GM12878 (cell line): ENCODE results near the gene CLDN24. TPM values are rescaled to one million over a fixed set of nuclear protein-coding genes. Genes with fewer than 3 reads are reported as not detected.

Experiments
- ATAC-seq: fragments of 200-7000 bp; cut with Tn5 transposase; 3 replicates; pipeline ENCODE4 v1.9.1; 2020; ENCODE audit warnings: mild to moderate bottlenecking, moderate library complexity
- BruUV-seq: library from RNA; stranded (reverse); fragments of 400-500 nt; replicated peaks from 2 replicates; lab custom pipeline; 2021; lab: Mats Ljungman, UMichigan
- CTCF ChIA-PET: fragments of 300-600 bp; sonication (Branson Sonifier 250); formaldehyde crosslinking; extraction: SDS; loops from one replicate; lab custom pipeline; 2021; ENCODE audit warnings: inconsistent platforms; lab: Yijun Ruan, JAX
- POLR2A ChIA-PET: fragments of 350-600 bp; formaldehyde crosslinking; extraction: SDS; loops from one replicate; lab custom pipeline; 2021; ENCODE audit warnings: inconsistent platforms; lab: Charles Lee
- RAD21 ChIA-PET: fragments of 300-600 bp; sonication (Branson Sonifier 250); formaldehyde crosslinking; loops from one replicate; lab custom pipeline; 2023; ENCODE audit warnings: antibody characterized with exemption; ENCODE audit not compliant: unreplicated experiment; lab: Charles Lee
- SMC1A ChIA-PET: fragments of 300-600 bp; sonication (Branson Sonifier 250); formaldehyde crosslinking; loops from one replicate; lab custom pipeline; 2023; ENCODE audit not compliant: unreplicated experiment, uncharacterized antibody; lab: Charles Lee
- DNase-seq: peaks from one replicate; pipeline ENCODE4 v3.0.0-alpha.2; 2011; ENCODE audit warnings: low read depth, low spot score
- FAIRE-seq: peaks from 3 replicates; lab custom pipeline; 2011; peaks lifted over from hg19 to GRCh38; lab: Jason Lieb, UNC
- H2AFZ ChIP-seq: 2 replicates; pipeline ENCODE4 v1.6.0; 2011; ENCODE audit warnings: low read depth, low read length, control low read depth; ENCODE audit not compliant: control insufficient read depth
- H3K27ac ChIP-seq: 2 replicates; pipeline ENCODE4 v1.5.1; 2011; ENCODE audit warnings: control low read depth; ENCODE audit not compliant: control insufficient read depth, insufficient read depth
- H3K27me3 ChIP-seq, 2 experiments: replicated peaks in 1 of 2; 2 replicates each; pipeline versions ENCODE4 v1.6.0 to v1.6.1; 2011; ENCODE audit warnings: low read length in 1 of 2; ENCODE audit not compliant: control insufficient read depth in 2 of 2, insufficient read depth in 2 of 2
- H3K36me3 ChIP-seq, 2 experiments: 2 replicates each; pipeline ENCODE4 v1.5.1; 2011; ENCODE audit warnings: low read length in 1 of 2; ENCODE audit not compliant: control insufficient read depth in 2 of 2, insufficient read depth in 2 of 2
- H3K4me1 ChIP-seq: 2 replicates; pipeline ENCODE4 v1.6.1; 2011; ENCODE audit warnings: mild to moderate bottlenecking, low read length, moderate library complexity, mixed read lengths; ENCODE audit not compliant: control insufficient read depth, insufficient read depth
- H3K4me2 ChIP-seq: 2 replicates; pipeline ENCODE4 v1.6.0; 2011; ENCODE audit warnings: control low read depth; ENCODE audit not compliant: control insufficient read depth, insufficient read depth
- H3K4me3 ChIP-seq: fragments of 200-600 bp; sonication (generic); 2 replicates; pipeline ENCODE4 v1.5.1; 2016
- H3K79me2 ChIP-seq: 2 replicates; pipeline ENCODE4 v1.6.0; 2011; ENCODE audit warnings: low read length; ENCODE audit not compliant: control insufficient read depth, insufficient read depth
- H3K9ac ChIP-seq: 2 replicates; pipeline ENCODE4 v1.8.0; 2011; ENCODE audit warnings: low read length, control low read depth, mixed read lengths; ENCODE audit not compliant: control insufficient read depth, insufficient read depth
- H3K9me3 ChIP-seq: replicated peaks from 3 replicates; pipeline ENCODE4 v1.5.1; 2011; ENCODE audit warnings: mild to moderate bottlenecking, low read length; ENCODE audit not compliant: control insufficient read depth, insufficient read depth
- H4K20me1 ChIP-seq: 2 replicates; pipeline ENCODE4 v1.6.0; 2011; ENCODE audit not compliant: control insufficient read depth, insufficient read depth
- ATF7 ChIP-seq: fragments of 450-650 bp; IDR thresholded peaks from 2 replicates; pipeline ENCODE4 v1.6.1; 2016; ENCODE audit warnings: low read depth, mild to moderate bottlenecking
- CREM ChIP-seq: IDR thresholded peaks from 2 replicates; pipeline ENCODE4 v1.6.1; 2014; ENCODE audit warnings: antibody characterized with exemption, low read depth
- CUX1 ChIP-seq: IDR thresholded peaks from 2 replicates; pipeline ENCODE4 v1.6.1; 2012; ENCODE audit warnings: improper control_type of control experiment, low read depth, low read length; ENCODE audit not compliant: insufficient replicate concordance
- ESRRA ChIP-seq: IDR thresholded peaks from 2 replicates; pipeline ENCODE4 v1.6.1; 2012; ENCODE audit warnings: mild to moderate bottlenecking, low read length, improper control_type of control experiment
- ETV6 ChIP-seq, 2 experiments: fragments of 450-650 bp in 1 of 2; IDR thresholded peaks in 1 of 2; conservative IDR thresholded peaks in 1 of 2; 2 replicates each; pipeline ENCODE4 v1.6.1; 2014; ENCODE audit warnings: antibody characterized with exemption in 1 of 2, borderline replicate concordance in 1 of 2, low read depth in 1 of 2, mild to moderate bottlenecking in 1 of 2, moderate library complexity in 1 of 2
- JUNB ChIP-seq: IDR thresholded peaks from 2 replicates; pipeline ENCODE4 v1.6.1; 2016; ENCODE audit warnings: antibody characterized with exemption, mild to moderate bottlenecking
- NFXL1 ChIP-seq: fragments of 450-650 bp; IDR thresholded peaks from 2 replicates; pipeline ENCODE4 v1.6.1; 2017; ENCODE audit warnings: antibody characterized with exemption, mild to moderate bottlenecking, borderline replicate concordance
- NKRF ChIP-seq: fragments of 450-650 bp; conservative IDR thresholded peaks from 2 replicates; pipeline ENCODE4 v1.6.1; 2017; ENCODE audit warnings: mild to moderate bottlenecking, moderate library complexity
- PAX8 ChIP-seq: fragments of 450-650 bp; IDR thresholded peaks from 2 replicates; pipeline ENCODE4 v1.6.1; 2017; ENCODE audit warnings: mild to moderate bottlenecking, moderate library complexity
- RAD21 ChIP-seq: IDR thresholded peaks from 2 replicates; pipeline ENCODE4 v1.6.1; 2011; ENCODE audit warnings: mild to moderate bottlenecking, low read depth, low read length, moderate library complexity; ENCODE audit not compliant: insufficient read depth
- RELA ChIP-seq: fragments of 450-650 bp; IDR thresholded peaks from 2 replicates; pipeline ENCODE4 v1.8.0; 2014; ENCODE audit warnings: borderline replicate concordance; ENCODE audit not compliant: partially characterized antibody
- SREBF2 ChIP-seq: IDR thresholded peaks from 2 replicates; pipeline ENCODE4 v1.6.1; 2012; ENCODE audit warnings: mild to moderate bottlenecking, low read length
- TARDBP ChIP-seq: IDR thresholded peaks from 2 replicates; pipeline ENCODE4 v1.6.1; 2016; ENCODE audit warnings: borderline replicate concordance
- YBX1 ChIP-seq: fragments of 450-650 bp; IDR thresholded peaks from 2 replicates; pipeline ENCODE4 v1.6.1; 2016; ENCODE audit warnings: antibody characterized with exemption
- ZNF207 ChIP-seq: fragments of 450-650 bp; IDR thresholded peaks from 2 replicates; pipeline ENCODE4 v1.6.1; 2014; ENCODE audit warnings: antibody characterized with exemption, mild to moderate bottlenecking, borderline replicate concordance
- ZNF622 ChIP-seq: fragments of 450-650 bp; IDR thresholded peaks from 2 replicates; pipeline ENCODE4 v1.6.1; 2017; ENCODE audit warnings: mild to moderate bottlenecking, inconsistent platforms
- WGBS: methylation state at CpG from one replicate; pipeline ENCODE4 v1.1.6; 2016; ENCODE audit warnings: low lambda C conversion rate; ENCODE audit not compliant: insufficient replicate concordance, insufficient coverage; ENCODE audit errors: missing lambda C conversion rate; 5-methylcytosine and 5-hydroxymethylcytosine counted together
- in situ Hi-C: fragments of 300-500 bp; cut with MboI; formaldehyde crosslinking; loops from 9 replicates; pipeline ENCODE4 v1.14.3; 2018; ENCODE audit warnings: mixed read lengths
- intact Hi-C: fragments of 100-400 bp; cut with micrococcal nuclease; formaldehyde crosslinking; loops from one replicate; pipeline ENCODE4 v1.14.2; 2022; ENCODE audit not compliant: unreplicated experiment
- polyA plus RNA-seq, 11 experiments: library from polyadenylated mRNA; depleted of rRNA in 4 of 11; unstranded in 6 of 11; stranded (reverse) in 5 of 11; fragments of >200 nt; fragmentation: Nextera tagmentation in 4 of 11; fragmentation: Illumina TruSeq in 1 of 11; extraction: Ambion mirVana in 4 of 11; extraction: Trizol in 1 of 11; gene quantifications; 1 replicate in 1 of 11; 2 replicates in 10 of 11; pipeline versions ENCODE4 v1.2.1 to v1.2.3, GENCODE V29; 2011 to 2016; ENCODE audit warnings: inconsistent platforms in 2 of 11, missing spikeins in 2 of 11, low read depth in 1 of 11
- total RNA-seq, 4 experiments: library from RNA; depleted of rRNA in 3 of 4; stranded (reverse); fragments of >200 nt in 3 of 4; fragmentation: Illumina TruSeq in 1 of 4; extraction: Trizol in 1 of 4; gene quantifications; 2 replicates each; pipeline versions ENCODE4 v1.2.1 to v1.2.3, GENCODE V29; 2013 to 2021
- TF ChIP-seq, protein P1 (sequence below): fragments of 450-650 bp; IDR thresholded peaks from 2 replicates; pipeline ENCODE4 v1.6.1; 2017; ENCODE audit warnings: mild to moderate bottlenecking, low read depth, inconsistent platforms; ENCODE audit not compliant: poor library complexity, severe bottlenecking

CLDN24 gene
- total and polyA plus RNA-seq, 10 of the 15 experiments (the other 5 are each of a cell fraction or from before 2014, with no cell fraction given), result not detected

DNA sequence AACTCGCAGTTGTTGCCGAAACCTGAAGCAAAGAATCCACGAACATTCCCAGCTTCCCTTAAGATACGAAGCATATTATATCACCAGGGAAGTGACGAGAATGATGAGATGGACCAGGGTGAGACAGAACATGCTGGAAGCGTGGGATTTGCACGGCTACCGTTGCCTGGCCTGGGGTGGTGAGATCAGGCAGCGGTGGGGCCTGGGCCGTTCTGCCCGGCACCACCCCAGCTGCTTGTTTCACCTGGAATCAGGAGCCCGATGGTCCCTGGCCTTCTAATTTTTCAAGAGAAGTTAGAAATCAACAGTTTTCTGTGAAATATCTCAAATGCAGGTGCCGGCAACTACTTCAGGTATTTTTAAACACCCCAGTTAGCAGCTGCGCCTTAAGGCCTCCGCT is 7.9 kb downstream of the CLDN24 start:
- TF ChIP-seq ESRRA, result no peak
- TF ChIP-seq NKRF, result no peak
- TF ChIP-seq NFXL1, result no peak
- TF ChIP-seq RELA, result no peak
- no peak for TF ChIP-seq JUNB
- TF ChIP-seq YBX1, result no peak
- no peak for TF ChIP-seq ATF7
- no peak for TF ChIP-seq ZNF622
- TF ChIP-seq SREBF2, result no peak
- no peak for TF ChIP-seq CREM
- TF ChIP-seq CUX1, result no peak
- no peak for TF ChIP-seq ETV6 (conservative IDR thresholded peaks at IDR 0.05 in 1 of 2, IDR thresholded peaks at IDR 0.05 in 1 of 2; ENCODE audit: borderline replicate concordance in 1 of 2, low read depth in 1 of 2)
- TF ChIP-seq, protein P1, sequence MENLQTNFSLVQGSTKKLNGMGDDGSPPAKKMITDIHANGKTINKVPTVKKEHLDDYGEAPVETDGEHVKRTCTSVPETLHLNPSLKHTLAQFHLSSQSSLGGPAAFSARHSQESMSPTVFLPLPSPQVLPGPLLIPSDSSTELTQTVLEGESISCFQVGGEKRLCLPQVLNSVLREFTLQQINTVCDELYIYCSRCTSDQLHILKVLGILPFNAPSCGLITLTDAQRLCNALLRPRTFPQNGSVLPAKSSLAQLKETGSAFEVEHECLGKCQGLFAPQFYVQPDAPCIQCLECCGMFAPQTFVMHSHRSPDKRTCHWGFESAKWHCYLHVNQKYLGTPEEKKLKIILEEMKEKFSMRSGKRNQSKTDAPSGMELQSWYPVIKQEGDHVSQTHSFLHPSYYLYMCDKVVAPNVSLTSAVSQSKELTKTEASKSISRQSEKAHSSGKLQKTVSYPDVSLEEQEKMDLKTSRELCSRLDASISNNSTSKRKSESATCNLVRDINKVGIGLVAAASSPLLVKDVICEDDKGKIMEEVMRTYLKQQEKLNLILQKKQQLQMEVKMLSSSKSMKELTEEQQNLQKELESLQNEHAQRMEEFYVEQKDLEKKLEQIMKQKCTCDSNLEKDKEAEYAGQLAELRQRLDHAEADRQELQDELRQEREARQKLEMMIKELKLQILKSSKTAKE, result no peak
- no peak for TF ChIP-seq TARDBP
- TF ChIP-seq PAX8, result no peak
- no peak for TF ChIP-seq ZNF207
- TF ChIP-seq RAD21, result no peak
- 41% methylated on average over 15 of the region's 15 CpGs for WGBS

More for the DNA sequence above, 7.9 kb downstream of the CLDN24 start:
- H3K36me3 ChIP-seq, result no peaks in the 10 kb centered on the region
- H3K9ac ChIP-seq, result no peak overlapping the region
- H3K4me2 ChIP-seq, result no peak overlapping the region
- H3K79me2 ChIP-seq, result no peaks in the 10 kb centered on the region
- no peak overlapping the region for H2AFZ ChIP-seq
- FAIRE-seq (no peak), DNase-seq (no peak), ATAC-seq (no peak)
- no peaks in the 10 kb centered on the region for H4K20me1 ChIP-seq
- ChIA-PET RAD21 (no interaction called here), SMC1A (no interaction called here), CTCF (no interaction called here), POLR2A (no interaction called here)
- no peaks in the 10 kb centered on the region; a peak in 1 of 4 replicates for H3K27me3 ChIP-seq
- no peaks in the 10 kb centered on the region for H3K4me1 ChIP-seq
- H3K9me3 ChIP-seq, result no peaks in the 10 kb centered on the region
- no TSS peak for BruUV-seq
- intact Hi-C loops (no loop called here), in situ Hi-C loops (no loop called here)
- no peak overlapping the region for H3K27ac ChIP-seq
- no peak overlapping the region for H3K4me3 ChIP-seq
